KOPT-K1 (cell line): ENCODE measurements around the gene MGLL.

ENCODE experiments used
- H3K27ac ChIP-seq: fragments of 200-600 bp; sonication (generic); 2 replicates; pipeline ENCODE4 v1.5.1; 2016; ENCODE audit warnings: antibody characterized with exemption, mild to moderate bottlenecking, low read depth, low read length; ENCODE audit not compliant: poor library complexity, severe bottlenecking
- H3K36me3 ChIP-seq: fragments of 200-600 bp; sonication (generic); 2 replicates; pipeline ENCODE4 v1.5.1; 2017; ENCODE audit warnings: antibody characterized with exemption, mild to moderate bottlenecking, low read length, moderate library complexity; ENCODE audit not compliant: insufficient read depth
- H3K9me3 ChIP-seq: fragments of 200-600 bp; sonication (generic); 2 replicates; pipeline ENCODE4 v1.5.1; 2017; ENCODE audit warnings: antibody characterized with exemption, low read length, mild to moderate bottlenecking; ENCODE audit not compliant: insufficient read depth, poor library complexity, severe bottlenecking

Gene MGLL

DNA sequence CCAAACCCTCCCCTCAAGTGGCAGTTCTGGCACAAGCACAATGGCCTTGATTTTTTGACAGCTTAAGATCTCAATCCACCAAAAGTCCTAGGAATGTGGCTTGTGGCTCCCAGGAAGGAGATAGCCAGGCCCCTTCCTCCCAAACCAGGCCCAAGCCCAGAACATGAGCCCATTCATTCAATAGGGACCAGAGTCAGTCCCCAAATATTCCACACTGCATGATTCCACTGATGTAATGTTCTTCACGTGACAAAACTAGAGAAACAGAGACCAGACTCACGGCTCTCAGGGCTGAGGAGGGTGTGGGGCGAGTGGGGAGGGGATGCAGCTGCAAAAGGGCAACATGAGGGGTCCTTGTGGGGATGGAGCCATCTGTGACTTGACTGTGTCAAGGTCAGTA is 124.0 kb downstream of the MGLL start:
- no peak overlapping the region for H3K27ac ChIP-seq
- H3K9me3 ChIP-seq, result peaks cover 4% of the 10 kb centered on the region
- no peaks in the 10 kb centered on the region for H3K36me3 ChIP-seq

DNA sequence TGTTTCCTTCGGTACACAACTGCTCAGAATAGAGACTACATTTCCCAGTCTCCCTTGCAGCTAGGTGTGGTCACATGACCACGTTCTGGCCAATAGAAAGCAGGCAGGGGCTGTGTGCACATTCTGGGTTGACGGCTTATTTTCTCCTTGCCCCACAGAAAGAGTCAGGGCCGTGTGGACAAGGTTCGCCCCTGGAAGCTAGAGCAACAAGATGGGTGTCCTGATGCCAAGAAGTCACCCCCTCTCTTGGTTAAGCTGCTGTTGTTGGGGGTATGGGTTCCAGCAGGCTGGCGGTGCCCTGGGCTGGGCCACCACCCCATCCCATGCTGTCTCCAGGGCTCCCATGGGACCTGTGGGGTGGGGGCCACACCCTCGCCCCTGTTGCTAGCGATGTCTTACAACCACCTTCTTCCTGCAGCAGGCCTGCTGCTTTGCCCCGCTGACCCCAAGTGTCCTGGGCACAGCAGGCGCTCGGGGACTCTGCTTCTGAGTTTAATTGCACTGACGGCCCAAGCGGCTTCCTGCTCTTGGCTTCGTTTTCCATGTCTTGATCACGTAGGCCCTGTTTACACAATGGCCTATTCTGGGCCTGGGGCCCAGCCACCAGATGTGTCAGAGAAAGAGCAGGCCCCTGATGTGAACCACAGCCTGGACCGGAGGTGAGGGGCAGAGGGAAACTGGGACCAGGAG is 124.6 kb downstream of the MGLL start:
- Histone ChIP-seq H3K36me3 (no peaks in the 10 kb centered on the region), H3K27ac (no peak overlapping the region), H3K9me3 (no peaks in the 10 kb centered on the region)

DNA sequence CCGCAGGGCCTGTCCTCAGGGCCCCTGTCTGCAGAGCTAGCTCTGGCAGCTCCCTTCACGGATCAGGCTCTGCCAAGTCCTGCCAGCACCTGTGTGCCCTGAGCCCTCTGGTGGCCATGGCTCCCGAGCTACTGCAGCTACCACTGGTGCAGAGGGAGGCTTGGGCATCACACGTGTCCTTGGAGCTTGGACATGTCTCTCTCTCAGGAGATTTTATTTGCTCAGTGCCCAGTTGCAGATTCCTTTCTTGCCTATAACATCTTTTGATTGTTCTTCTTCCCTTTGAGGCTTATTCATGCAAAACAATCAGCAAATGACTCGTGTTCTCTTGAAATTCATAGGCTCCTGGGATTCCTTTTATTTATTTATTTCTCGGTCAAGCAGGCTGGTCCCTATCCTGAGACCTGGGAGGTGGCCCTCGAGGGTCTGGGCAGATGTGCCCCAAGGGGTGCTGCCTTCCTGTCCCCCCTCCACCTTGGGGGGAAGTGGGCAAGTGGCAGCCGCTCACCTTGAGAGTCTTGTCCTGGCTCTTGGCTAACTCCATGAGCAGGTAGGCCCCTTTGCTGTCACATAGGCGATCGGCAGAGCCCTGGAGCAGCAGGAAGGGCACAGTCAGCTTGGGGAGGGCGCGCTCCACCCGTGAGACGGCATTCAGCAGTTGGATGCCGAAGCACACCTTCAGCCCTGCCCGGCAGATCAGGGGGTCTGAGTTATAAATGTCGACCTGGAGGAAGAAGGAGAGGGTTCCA is 127.7 kb downstream of the MGLL start:
- Histone ChIP-seq H3K36me3 (no peaks in the 10 kb centered on the region), H3K27ac (no peak overlapping the region), H3K9me3 (no peaks in the 10 kb centered on the region)

DNA sequence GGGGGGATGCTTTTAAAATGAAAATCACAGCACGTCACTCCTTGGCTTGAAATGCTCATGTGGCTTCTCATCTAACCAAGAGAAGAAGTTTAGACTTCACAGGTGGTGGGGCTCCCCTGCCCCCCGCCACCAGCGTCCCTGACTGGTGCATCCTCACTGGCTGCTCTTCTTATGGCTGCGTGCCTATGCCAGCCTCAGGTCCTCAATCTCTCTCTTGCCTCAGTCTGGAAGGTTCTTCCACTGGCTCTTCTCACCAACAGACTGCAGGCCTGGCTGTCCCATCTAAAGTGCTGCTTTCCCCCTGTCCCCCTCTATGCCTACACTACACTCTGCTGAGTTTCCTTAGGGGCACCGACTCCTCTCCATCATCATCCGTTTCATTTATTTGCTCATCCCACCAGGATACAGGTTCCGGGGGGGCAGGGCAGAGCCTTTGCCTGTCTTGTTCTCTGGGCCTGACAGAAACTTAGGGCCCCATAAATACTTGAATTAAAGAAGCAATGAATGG is 128.9 kb downstream of the MGLL start:
- no peaks in the 10 kb centered on the region for H3K9me3 ChIP-seq
- H3K36me3 ChIP-seq, result no peaks in the 10 kb centered on the region
- no peak overlapping the region for H3K27ac ChIP-seq

DNA sequence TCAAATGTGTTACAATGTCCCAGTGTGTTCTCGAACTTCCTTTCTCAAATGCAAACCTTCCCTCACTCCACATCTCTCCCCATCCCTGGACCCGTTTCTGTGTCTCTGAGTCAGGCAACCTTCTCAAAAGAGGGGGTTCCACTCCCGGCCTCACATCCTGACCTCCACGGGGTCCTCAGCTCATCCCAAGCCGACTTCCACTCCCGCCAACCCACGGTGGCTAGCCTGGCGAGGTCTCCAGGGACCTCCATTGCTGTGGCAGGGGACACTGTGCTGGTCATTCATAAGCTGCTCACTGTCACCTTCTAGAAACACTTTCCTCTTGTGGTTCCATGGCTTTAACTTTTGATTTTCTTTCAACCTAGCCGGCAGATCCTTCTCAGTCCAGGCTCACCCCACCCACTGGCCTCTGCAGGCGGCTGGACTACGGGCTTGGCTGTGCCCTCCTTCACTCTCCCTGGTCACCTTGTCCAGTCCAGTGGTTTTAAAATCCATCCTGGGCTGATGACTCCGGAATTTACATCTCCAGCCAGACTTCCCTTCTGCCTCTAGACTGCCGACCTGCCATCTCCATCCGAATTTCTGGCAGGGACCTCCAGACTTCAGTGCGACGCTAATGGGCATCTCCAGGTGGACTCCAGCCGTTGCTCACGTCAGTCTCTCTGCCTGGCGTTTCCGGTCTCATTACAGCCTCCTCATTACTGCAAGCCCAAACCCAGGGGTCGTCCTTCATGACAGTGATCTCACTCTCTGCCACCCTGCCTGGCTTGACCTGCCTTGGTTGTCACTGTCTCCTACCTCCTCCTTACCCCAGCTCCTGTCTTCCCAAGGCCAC is 129.6 kb downstream of the MGLL start:
- Histone ChIP-seq H3K9me3 (no peaks in the 10 kb centered on the region), H3K27ac (no peak overlapping the region), H3K36me3 (no peaks in the 10 kb centered on the region)

DNA sequence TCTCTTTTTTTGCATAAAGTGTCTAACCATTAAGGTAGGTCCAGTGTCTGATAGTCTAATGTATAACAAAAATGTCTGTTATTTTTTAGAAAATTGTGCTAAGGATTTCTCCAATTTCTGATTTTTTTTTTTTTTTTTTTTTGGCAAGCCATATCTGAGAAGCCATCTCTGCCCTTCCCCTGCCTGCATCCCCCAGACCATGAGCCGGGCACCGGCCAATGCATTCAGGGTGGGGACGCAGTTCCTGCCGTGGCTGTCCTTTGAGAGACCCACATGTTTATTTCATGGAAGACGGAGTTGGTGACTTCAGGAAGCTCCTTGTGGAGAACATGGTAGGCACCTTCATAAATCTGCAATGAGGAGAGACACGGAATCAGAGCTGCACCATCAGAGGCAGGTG is 130.3 kb downstream of the MGLL start:
- Histone ChIP-seq H3K36me3 (no peaks in the 10 kb centered on the region), H3K27ac (no peak overlapping the region), H3K9me3 (no peaks in the 10 kb centered on the region)

DNA sequence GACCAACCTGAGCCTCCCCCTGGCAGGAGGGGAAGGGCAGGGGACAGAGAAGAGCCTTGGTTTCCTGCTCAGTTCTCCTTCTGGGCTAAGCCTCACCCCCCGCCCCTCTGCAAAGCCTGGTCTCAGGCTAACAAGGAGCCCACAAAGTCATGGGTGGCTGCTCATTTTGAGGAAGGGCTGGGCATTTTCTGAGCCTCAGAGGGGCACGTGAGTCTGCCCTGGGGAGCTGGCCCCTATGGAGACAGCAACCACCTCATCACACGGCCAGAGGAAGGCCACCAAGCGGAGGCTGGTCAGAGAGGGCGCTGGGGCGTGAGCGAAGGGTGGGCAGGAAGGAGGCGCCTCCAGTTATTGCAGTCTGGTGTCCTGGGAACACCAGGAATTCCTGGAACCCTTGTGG is 130.8 kb downstream of the MGLL start:
- H3K27ac ChIP-seq, result no peak overlapping the region
- H3K9me3 ChIP-seq, result no peaks in the 10 kb centered on the region
- H3K36me3 ChIP-seq, result no peaks in the 10 kb centered on the region

DNA sequence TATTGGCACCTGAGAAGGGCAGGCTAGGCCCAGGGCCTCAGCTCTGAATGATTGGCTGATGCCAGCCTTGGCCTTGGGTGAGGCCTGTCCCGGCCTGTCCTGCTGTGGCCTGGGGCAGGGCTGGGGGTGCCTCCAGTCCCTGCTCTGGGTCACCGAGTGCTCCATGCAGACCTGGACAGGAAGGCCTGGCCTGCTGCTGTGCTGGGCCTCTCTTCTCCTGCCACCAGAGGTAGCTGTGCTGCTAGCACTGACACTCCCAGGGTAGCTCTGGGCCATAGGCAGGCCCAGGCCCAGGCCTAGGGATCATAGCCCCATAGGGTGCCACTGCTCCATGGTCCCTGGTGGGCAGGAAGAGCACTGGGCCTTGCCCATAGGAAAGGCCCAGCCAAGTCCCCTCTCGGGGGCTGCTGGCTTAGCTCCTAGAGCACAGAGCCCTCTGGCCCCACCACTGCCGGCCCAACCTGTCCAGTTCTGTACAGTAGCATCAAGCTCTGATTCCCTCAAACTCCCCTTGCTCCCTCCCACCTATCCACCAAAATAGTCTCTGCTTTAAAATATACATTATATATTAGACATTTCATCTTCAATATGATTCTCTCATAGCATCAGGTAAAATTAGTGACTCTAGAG is 131.4 kb downstream of the MGLL start:
- Histone ChIP-seq H3K27ac (no peak overlapping the region), H3K9me3 (no peaks in the 10 kb centered on the region), H3K36me3 (no peaks in the 10 kb centered on the region)

DNA sequence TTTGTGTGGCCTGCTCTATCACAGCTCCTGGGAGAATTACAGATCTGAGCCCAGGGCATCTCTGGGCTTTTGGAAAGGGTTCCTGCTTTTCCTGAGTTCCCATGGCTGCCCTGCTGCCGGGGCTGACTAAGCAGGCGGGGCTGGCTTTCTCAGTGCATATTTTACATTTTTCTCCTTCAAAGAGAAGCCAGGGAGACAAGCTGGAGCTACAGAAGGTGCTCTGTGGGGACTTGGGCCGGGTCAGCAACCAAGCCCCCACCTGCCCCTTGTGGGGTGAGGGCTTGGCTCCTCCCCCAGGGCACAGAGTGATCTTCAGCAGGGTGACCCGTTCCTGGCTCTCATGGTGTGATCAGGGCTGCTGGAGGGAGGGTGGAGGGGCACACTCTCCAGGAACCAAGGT is 132.2 kb downstream of the MGLL start:
- no peak overlapping the region for H3K27ac ChIP-seq
- no peaks in the 10 kb centered on the region for H3K36me3 ChIP-seq
- no peaks in the 10 kb centered on the region for H3K9me3 ChIP-seq

DNA sequence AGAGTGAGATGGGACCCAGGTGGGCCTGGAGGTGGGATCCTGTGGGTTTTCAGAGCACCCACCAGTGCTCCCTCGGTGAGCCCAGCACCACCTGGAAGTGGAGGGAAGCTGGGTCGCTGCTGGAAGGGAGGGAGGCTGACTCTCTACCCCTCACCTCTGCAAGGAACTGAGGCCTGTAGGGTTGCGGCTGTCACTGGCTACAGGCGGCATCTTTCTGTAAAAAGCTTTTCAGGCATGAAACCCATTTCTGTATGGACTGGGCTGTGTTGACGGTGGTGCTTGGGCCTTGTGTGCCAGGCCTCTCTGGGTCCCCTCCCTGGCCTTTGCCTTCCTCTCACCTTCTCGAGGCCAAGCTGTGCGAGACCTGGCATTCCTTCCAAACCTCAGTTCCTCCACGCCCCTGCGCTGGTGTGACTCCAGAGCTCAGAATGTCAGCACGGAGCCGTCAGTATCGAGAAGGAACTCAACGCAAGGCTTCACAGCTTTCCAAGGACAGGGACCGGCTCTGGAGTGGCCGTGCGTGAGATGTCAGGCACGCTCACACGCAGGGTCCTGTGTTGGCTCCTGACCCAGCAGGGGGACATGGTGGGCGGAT is 133.0 kb downstream of the MGLL start:
- H3K27ac ChIP-seq, result no peak overlapping the region
- no peaks in the 10 kb centered on the region for H3K36me3 ChIP-seq
- no peaks in the 10 kb centered on the region for H3K9me3 ChIP-seq

DNA sequence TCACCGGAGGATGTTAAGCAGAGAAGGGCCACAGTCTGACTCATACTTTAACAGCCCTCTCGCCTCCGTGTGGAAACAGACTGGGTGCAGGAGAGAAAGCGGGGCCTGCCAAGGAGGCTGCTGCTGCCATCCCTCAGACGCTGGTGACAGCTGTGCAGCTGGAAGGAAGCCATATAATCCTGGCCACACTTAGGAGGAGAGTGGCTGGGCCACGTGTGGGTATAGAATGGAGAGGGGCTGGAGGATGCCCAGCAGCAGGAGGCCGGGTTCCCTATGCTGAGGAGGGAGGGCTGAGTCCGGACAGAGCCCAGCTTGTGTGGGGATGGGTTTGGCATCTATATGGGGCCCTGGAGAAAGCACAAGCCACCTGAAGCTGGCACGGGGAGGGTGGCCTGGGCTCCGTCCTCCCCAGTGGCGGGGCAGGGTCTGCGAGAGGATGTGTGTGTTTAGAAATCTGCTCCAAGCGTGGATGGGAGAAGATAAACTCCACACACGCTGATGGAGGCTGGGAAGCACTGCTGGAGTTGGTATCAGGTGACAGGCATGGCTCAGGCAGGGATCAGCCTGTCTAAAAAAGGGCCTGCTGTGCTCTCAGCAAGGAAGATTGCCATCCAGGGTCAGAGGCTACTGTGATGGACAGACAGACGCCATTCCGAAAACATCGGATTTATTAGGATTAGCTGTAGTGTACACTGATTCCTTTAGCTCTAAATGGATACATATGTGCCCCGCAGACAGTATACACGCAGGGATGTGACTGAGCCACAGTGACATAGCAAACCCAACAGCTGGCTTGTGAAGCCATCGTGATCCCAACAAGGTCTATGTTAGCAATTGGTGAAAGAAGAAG is 133.7 kb downstream of the MGLL start:
- Histone ChIP-seq H3K9me3 (no peaks in the 10 kb centered on the region), H3K27ac (no peak overlapping the region), H3K36me3 (no peaks in the 10 kb centered on the region)

DNA sequence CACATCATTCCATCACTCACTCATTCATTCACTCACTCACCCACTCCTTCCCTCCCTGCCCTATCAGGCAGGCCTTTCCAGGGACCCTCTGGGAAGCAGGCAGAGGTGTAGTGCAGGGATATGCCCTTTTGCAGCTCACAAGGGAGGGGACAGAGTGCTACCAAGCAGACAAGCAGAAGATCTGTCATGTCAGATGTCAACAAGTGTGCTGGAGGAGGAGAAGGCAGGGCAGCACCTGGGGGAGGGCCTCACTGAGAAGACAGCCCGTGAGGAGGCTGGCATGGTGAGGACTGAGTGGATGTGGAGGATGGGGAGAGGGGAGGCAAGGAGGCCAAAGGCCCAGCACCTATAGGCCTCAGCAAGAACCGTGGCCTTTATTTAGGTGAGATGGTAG is 134.3 kb downstream of the MGLL start:
- H3K27ac ChIP-seq, result no peak overlapping the region
- H3K36me3 ChIP-seq, result no peaks in the 10 kb centered on the region
- H3K9me3 ChIP-seq, result no peaks in the 10 kb centered on the region

DNA sequence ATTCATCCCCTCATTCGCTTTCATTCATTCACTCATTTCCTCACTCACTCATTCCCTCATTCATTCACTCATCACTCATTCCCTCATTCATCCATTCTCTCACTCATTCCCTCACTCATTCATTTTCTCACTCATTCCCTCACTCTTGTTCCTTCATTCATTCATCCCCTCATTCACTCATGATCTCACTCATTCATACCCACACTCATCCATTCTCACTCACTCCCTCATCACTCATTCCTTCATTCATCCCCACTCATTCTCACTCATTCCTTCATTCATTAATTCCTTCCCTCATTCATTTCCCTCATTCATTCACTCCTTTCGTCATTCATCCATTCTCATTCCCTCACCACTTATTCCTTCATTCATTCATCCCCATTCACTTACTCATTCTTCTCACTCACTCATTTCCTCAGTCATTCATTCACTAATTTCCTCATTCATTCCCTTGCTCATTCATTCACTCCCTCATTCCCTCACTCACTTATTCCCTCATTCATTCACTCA is 135.0 kb downstream of the MGLL start:
- Histone ChIP-seq H3K9me3 (no peaks in the 10 kb centered on the region), H3K36me3 (no peaks in the 10 kb centered on the region), H3K27ac (no peak overlapping the region)

DNA sequence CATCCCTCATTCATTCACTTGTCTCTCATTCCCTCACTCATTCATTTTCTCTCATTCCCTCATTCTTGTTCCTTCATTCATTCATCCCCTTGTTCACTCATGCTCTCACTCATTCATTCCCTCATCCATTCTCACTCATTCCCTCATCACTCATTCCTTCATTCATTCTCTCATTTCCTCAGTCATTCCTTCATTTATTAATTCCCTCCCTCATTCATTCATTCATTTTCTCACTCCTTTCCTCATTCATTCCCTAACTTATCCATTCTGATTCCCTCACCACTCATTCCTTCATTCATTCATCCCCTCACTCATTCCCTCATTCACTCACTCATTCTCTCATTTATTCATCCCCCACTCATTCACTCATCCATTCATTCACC is 135.8 kb downstream of the MGLL start:
- no peaks in the 10 kb centered on the region for H3K36me3 ChIP-seq
- no peak overlapping the region for H3K27ac ChIP-seq
- H3K9me3 ChIP-seq, result no peaks in the 10 kb centered on the region
